ENCODE results near the gene DNAJB8. TPM values are rescaled to one million over a fixed set of nuclear protein-coding genes. Genes with fewer than 3 reads are reported as not detected.

Gene DNAJB8
- total and polyA plus RNA-seq, 12 donors = not detected

DNA sequence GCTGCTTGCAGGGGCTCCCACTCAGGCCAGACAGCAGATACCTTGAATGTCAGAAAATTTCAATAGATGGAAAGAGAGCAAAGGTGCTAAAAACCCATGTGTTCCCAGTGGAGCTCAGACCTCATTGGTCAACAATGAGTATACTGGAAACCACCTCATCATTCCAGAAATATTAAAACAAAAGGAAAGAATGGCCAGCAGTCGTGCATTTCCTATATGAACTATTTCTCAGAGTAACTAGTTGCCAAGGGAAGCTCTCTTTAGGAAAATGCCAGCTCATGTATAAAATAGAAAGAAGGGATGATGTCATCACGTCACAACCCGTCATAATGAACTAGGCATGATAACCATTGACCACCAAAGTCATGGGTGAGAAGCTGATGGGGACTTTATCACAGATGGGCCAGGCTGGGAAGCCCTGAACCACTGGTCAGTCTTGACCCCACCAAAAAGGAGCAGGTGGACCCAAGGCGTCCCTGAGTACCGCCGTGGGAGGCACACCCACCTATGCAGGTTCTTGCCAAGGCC is 17.5 kb downstream of the DNAJB8 start:
- ATAC-seq (no peak), DNase-seq (no peak)
- TF ChIP-seq, protein P1, sequence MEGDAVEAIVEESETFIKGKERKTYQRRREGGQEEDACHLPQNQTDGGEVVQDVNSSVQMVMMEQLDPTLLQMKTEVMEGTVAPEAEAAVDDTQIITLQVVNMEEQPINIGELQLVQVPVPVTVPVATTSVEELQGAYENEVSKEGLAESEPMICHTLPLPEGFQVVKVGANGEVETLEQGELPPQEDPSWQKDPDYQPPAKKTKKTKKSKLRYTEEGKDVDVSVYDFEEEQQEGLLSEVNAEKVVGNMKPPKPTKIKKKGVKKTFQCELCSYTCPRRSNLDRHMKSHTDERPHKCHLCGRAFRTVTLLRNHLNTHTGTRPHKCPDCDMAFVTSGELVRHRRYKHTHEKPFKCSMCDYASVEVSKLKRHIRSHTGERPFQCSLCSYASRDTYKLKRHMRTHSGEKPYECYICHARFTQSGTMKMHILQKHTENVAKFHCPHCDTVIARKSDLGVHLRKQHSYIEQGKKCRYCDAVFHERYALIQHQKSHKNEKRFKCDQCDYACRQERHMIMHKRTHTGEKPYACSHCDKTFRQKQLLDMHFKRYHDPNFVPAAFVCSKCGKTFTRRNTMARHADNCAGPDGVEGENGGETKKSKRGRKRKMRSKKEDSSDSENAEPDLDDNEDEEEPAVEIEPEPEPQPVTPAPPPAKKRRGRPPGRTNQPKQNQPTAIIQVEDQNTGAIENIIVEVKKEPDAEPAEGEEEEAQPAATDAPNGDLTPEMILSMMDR (IDR thresholded peaks at IDR 0.05) = no peak
- Histone ChIP-seq H3K4me1 (no peaks in the 10 kb centered on the region), H3K36me3 (no peaks in the 10 kb centered on the region), H3K9me3 (no peaks in the 10 kb centered on the region), H3K4me3 (no peak overlapping the region), H3K27ac (no peak overlapping the region), H3K27me3 (peaks cover 0 to 17% (median 2%) of the 10 kb centered on the region in 7 donors)
- intact Hi-C loops (cut with DNase I) = no loop called here
- 86 to 91% methylated on average over 6 of the region's 6 CpGs for WGBS, 2 donors

DNA sequence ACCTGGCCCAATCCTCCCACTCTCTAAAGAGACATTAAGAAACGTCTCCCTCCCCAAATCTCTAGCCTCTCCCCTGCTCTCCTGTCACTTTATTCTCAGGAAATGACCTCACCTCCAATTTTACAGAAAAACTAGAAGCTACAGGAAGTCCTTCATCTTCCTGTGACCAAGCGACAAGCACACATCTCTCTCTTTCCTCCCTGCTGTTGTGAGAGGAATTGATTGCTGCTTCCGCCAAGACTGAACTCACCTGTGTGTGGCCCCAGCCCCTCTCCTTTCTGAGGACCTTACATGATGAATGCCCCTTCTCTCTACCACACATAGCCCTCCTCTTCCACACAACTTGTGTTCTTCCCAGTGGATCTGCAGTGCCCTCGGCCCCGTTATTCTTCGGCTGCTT is 18.2 kb downstream of the DNAJB8 start:
- H3K4me3 ChIP-seq = no peak overlapping the region
- no peaks in the 10 kb centered on the region for H3K9me3 ChIP-seq
- DNase-seq (no peak), ATAC-seq (no peak)
- intact Hi-C loops (cut with DNase I) = no loop called here
- WGBS, 2 donors = 64 to 66% methylated on average over 6 of the region's 6 CpGs
- TF ChIP-seq, protein P1 (IDR thresholded peaks at IDR 0.05) = no peak
- peaks cover 0 to 12% (median 0%) of the 10 kb centered on the region in 7 donors for H3K27me3 ChIP-seq
- no peaks in the 10 kb centered on the region for H3K36me3 ChIP-seq
- no peaks in the 10 kb centered on the region for H3K4me1 ChIP-seq
- H3K27ac ChIP-seq = no peak overlapping the region

DNA sequence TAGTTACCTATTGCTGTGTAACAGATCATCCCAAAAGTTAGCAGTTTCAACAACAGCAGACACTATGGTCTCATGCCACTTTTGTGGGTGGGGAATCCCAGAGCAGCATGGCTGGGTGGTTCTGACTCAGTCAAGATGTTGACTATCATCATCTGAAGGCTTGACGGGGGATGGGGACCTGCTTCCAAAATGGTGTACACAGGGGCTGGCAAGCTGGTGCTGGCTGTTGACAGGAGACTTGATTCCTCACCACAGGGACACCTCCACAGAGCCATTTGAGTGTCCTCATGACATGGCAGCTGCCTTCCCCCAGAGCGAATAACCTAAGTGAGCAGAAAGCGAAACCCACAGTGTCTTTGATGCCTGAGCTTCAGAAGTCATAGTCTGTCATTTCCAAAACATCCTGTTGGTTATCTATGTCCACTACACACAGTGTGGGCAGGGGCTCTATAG is 19.1 kb downstream of the DNAJB8 start:
- Histone ChIP-seq H3K27ac (no peak overlapping the region), H3K9me3 (no peaks in the 10 kb centered on the region), H3K27me3 (peaks cover 0 to 10% (median 0%) of the 10 kb centered on the region in 7 donors), H3K36me3 (no peaks in the 10 kb centered on the region), H3K4me3 (no peak overlapping the region), H3K4me1 (no peaks in the 10 kb centered on the region)
- intact Hi-C loops (cut with DNase I) = no loop called here
- TF ChIP-seq, protein P1 (IDR thresholded peaks at IDR 0.05) = no peak
- ATAC-seq (no peak), DNase-seq (no peak)
- WGBS, 2 donors = 87 to 99% methylated on average over 3 of the region's 3 CpGs

DNA sequence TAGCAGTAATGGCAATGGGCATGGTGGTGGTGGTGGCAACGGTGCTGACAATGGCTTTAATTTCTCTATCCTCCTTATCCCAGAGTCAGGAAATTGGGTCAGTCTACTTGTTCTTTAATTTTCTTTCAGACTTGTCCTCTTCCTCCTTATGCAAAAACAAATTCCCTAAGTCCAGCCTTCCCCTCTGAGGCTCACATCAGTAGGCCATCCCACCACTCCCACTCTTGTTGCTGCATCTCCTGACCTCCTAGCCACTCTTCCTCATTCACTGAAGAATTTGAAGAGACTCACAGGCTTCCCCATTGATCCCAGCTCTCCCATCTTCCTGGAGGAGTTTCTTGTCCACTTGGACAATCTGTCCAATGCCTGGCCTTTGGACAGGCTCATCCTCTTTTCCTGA is 19.9 kb downstream of the DNAJB8 start:
- no peaks in the 10 kb centered on the region for H3K4me1 ChIP-seq
- H3K27me3 ChIP-seq = peaks cover 0 to 10% (median 0%) of the 10 kb centered on the region in 7 donors
- H3K36me3 ChIP-seq = no peaks in the 10 kb centered on the region
- H3K9me3 ChIP-seq = no peaks in the 10 kb centered on the region
- H3K4me3 ChIP-seq = no peak overlapping the region
- no peak overlapping the region for H3K27ac ChIP-seq
- DNase-seq = no peak
- intact Hi-C loops (cut with DNase I) = no loop called here
- 93 to 94% methylated on average over 1 of the region's 1 CpG for WGBS, 2 donors
- TF ChIP-seq, protein P1 (IDR thresholded peaks at IDR 0.05) = no peak
- ATAC-seq = no peak
